ENCODE measurements around the gene XKR7.
"Not testable (repeated sequence)": the region's sequence is repeated elsewhere in the genome, so short reads cannot be mapped to it uniquely, and the experiment has no call there.

XKR7 gene, protein sequence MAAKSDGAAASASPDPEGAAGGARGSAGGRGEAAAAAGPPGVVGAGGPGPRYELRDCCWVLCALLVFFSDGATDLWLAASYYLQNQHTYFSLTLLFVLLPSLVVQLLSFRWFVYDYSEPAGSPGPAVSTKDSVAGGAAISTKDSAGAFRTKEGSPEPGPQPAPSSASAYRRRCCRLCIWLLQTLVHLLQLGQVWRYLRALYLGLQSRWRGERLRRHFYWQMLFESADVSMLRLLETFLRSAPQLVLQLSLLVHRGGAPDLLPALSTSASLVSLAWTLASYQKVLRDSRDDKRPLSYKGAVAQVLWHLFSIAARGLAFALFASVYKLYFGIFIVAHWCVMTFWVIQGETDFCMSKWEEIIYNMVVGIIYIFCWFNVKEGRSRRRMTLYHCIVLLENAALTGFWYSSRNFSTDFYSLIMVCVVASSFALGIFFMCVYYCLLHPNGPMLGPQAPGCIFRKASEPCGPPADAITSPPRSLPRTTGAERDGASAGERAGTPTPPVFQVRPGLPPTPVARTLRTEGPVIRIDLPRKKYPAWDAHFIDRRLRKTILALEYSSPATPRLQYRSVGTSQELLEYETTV

DNA sequence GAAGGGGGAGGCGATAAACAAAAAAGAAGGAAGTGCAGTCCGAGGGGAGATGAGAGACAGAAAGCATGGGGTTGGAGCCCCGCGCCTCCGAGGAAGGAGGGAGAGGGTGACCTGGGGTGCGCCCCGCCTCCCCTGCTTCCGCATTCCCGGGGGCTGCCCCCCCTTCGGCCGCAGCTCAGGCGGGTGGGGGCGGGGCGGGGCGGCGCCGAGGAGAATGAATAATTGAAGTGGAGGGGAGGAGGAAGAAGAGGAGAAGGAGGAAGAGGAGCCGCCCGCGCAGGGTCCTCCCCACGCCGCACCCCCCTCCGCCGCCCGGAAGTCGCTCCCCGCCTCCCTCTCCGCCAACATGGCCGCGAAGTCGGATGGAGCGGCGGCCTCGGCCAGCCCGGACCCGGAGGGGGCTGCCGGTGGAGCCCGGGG lies at the start of gene XKR7:
Gene XKR7, plus strand, starts transcription at position 322 of the 420 bp plus-strand sequence. Its CDS starts 25 bp downstream, at position 347.
- no peak for FAIRE-seq

DNA sequence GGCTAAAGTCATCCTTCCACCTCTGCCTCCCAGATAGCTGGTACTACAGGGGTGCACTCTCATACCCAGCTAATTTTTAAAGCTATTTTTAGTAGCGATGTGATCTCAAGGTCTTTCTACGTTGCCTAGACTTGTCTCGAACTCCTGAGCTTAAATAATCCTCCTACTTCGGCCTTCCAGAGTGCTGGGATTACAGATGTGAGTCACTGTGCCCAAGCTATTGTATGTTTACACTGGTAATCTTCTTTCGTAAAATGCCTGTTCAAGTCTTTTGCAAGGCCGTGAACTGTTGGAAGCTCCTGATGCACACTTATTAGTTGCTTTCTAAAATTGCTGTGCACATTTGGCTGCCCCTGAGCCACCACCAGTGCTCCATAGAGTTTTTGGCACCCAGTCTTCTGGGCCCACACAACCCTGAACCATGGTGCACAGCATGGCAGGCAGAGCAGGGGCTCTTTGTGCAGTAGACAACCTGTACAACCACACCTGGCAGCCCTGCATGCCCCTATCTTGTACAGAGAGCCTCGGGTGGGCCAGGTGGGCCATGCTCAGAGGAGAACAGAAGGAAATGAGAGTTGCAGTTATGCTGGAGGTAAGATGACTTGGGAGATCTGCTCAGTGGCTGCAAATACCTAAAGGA lies 49.4 kb upstream of the XKR7 start:
- FAIRE-seq = no peak

DNA sequence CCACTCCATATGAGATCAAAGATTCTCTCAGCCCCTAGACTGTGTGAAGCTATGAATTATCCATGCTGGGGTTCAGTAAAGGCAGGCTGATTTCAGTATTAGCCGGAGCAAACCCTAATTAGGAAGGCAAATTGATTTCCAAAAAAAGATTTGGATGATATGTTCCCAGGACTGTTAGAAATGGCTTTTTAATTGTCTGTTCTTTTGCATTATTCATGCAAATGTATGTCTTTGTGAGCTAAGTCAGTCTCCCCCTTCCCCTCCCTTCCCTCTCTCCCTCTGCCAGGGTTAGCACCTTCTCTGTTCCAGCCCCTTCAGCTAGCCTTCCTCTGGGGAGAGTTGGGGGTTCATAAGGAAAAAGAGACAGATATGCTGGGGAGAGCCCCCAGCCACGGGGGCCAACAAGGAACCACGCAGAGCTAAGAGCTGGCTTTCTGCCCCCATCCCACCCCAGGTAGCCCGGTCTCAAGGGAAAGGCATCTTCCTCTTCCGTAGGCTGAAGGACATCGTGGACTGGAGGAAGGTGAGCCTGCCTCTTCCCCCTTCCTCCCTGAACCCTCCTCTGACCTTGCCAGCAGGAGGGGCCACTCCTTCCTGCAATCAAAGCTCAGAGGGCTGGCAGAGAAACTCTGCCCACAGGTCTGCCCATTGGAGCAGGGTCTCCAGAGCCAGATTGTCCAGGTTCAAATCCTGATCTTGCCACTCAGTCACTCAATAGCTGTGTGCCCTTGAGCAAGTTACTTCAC lies 48.4 kb upstream of the XKR7 start:
- no peak for FAIRE-seq

DNA sequence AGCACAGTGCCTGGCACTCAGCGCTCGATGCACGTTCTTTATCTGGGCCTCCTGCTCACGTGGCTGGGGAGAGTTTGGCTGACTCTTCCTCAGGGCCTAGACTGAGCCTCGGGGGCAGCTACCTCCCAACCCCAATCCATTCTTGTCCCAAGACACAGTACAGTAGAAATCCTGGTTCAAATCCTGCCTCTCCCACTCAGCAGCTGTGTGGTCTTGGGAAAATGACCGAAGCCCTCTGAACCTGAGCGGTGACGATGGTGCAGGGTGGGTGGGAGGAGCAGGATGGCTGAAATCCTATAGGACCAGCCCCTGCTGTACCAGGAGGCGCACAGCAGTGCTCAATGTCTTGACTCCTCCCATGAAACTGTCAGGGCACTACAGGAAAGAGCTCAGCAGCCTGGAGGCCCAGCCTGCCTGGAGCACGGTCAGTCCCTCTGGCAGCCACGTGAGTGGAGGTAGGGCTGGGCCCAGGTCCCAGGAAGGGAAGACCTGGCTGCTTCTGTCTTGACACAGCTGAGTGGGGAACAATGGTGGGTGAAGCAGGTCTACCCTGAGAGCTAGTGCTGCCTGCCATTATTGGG lies 47.6 kb upstream of the XKR7 start:
- no peak for FAIRE-seq

DNA sequence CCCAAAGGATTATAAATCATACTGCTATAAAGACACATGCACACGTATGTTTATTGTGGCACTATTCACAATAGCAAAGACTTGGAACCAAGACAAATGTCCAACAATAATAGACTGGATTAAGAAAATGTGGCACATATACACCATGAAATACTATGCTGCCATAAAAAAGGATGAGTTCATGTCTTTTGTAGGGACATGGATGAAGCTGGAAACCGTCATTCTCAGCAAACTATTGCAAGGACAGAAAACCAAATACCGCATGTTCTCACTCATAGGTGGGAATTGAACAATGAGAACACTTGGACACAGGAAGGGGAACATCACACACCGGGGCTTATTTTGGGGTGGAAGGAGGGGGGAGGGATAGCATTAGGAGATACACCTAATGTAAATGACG lies 46.5 kb upstream of the XKR7 start:
- not testable (repeated sequence) for FAIRE-seq

DNA sequence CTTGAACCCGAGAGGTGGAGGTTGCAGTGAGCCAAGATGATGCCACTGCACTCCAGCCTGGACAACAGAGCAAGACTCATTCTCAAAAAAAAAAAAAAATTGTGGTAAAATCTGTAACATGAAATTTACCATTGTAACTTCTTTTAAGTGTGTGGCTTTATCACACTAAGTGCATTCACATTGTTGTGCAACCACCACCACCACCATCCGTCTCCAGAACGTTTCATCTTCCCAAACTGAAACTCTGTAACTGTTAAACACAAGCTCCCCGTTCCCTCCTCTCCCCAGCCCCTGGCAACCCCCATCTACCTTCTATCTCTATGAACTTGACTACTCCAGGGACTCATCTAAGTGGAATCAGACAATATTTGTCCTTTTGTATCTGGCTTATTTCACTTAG lies 45.8 kb upstream of the XKR7 start:
- no peak for FAIRE-seq

DNA sequence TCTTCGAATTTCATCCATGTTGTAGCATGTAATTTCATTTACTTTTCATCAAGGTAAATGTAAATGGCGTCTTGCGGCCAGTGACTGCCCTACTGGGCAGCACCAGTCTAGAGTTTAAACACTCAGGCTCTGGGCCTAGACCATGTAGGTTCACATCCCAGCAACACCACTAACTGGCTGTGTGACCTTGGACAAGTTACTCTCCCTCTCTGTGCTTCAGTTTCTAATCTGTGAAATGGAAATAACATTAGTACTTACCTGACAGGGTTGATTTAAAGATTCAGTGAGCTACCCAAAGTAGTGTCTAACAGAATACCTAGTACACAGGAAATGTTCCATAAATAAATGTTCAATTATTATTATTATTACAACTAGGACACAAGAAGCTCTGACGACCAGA lies 45.4 kb upstream of the XKR7 start:
- no peak for FAIRE-seq

DNA sequence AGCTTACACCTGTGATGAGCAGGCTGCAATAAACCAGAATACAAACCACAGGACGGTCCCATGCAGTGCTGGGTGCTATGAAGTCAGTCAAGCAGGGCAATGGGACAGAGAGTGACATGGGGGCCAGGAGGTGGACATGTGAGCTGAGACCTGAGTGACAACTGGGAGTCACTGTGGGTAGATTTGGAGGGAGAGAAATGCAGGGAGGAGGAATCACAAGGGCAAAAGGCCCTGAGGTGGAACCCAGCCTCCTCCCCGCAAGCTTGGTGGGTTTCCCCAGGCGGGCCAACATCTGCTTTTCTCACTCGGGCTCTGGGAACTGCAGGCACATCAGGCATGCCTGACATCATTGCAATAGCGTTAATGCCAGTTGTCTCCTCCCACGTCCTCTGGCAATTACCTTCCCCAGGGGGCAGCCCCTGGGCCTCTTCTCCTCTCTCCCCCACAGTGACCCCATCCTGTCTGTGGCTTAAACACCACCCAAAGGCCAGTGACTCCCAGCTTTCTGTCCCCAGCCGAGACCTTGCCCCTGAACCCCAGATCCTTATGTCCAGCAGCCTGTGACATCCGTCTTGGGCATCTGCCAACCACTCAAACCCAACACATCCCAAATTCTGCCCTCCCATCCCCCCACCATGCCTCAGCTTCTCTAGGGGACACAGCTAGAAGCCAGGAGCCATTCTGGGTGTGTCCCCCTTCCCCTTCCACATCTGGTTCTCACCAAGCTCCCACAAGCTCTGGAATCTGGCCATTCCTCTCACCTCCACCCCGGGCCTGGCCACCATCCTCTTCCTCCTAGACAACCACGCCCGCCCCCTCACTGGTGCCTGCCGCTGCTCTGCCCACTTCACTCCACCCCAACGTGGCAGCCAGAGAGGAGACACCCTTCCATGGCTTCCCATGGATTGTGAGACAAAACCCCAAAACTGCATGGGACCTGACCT lies 44.3 kb upstream of the XKR7 start:
- FAIRE-seq = no peak

DNA sequence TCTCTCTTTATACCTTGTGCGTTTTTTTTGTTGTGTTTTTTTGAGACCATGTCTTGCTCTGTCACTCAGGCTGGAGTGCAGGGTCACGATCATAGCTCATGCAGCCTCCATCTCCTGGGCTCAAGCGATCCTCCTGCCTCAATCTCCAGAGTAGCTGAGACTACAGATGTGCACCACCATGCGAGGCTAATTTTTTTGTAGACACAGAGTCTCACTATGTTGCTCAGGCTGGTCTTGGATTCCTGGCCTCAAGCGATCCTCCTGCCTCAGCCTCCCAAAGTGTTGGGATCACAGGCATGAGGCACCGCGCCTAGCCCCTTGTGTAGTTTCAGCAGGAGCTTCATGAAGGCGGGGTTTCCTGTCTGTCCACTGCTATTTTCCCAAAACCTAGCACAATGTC lies 43.4 kb upstream of the XKR7 start:
- no peak for FAIRE-seq

DNA sequence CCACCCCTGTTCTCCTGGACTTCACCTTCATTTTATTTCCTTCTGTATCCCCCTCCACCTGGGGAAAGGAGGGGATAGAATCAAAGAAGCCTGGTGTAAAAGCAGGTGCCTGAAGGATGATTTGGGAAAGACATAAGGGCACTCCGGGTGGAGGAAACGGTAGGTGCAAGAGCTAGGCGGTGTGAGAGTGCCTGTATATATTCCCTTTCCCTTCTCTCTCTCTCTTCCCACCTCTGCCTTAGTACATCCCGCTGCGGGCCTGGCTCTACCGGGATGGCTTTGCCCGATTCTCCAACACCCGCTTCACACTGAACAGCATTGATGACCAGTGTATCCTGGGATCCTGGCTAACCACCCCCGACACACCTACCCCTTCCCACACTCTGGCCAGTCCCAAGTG lies 42.3 kb upstream of the XKR7 start:
- FAIRE-seq = no peak

DNA sequence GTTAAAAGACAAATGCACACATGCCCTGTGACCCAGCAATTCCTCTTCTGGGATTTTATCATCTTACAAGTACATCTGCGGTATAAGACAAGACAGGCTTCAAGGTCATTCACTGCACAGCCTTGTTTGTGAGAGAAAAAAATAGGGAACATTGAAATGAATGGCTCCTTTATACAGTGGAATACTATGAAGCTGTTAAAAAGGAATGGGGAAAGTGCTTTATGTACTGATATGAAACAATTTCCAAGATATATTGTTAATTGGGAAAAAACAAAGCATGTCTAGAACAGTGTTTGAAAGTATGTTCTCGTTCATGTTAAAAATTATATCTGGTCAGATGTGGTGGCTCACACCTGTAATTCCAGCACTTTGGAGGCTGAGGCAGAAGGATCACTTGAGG lies 41.5 kb upstream of the XKR7 start:
- no peak for FAIRE-seq

DNA sequence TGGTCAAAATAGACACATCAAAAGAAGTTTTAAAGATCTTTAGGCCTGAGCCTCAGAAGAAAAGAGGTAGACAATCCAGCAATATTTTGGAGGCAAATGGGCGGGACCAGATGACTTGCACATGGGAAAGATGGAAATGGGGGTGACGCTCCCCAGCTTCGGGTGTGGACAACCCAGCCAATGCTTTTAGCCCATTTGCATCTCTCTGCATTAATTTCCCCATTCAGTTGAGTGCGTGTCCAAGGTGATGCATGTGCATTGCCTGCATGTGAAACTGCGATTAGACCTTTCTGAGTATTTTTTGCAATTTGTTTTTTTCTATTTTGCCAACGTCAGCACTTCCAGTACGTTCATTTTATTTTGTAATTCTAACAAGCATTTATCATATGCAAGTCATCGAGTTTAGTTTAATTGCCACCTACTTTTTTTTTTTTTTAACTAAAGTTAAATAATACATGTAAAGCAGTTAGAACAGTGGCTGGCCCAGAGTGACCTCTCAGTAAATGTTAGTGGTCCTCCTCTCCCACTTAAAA lies 40.3 kb upstream of the XKR7 start:
- no peak for FAIRE-seq

DNA sequence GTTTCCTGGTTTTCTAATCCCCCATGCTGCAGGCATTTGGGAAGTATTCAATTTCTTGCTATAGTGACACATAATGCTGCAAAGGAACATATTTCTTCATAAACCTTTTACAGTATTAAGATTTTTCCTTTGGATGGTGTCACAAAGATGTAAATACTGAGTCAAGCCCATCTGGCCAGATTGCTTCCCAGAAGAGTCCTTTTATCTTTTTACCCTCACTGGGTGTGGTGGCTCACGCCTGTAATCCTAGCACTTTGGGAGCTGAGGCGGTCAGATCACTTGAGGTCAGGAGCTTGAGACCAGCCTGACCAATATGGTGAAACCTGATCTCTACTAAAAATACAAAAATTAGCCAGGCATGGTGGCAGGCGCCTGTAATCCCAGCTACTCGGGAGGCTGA lies 38.3 kb upstream of the XKR7 start:
- not testable (repeated sequence) for FAIRE-seq

DNA sequence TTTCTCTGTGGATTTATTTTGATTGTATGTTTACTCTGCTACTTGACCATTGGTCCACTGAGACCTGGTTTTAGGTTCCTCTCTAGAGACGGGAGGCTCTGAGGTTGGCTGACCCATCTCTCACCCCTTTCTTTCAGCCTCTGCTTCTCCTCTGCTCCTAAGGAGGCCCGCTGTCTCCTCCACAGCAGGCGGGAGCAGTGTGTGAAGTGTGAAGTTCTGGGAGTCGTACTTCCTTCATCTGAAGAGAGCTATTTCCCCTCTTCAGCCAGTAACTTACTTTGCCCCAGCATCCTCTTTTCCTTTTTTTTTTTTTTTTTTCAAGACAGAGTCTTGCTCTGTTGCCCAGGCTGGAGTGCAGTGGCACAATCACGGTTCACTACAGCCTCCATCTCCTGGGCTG lies 37.2 kb upstream of the XKR7 start:
- FAIRE-seq = no peak

DNA sequence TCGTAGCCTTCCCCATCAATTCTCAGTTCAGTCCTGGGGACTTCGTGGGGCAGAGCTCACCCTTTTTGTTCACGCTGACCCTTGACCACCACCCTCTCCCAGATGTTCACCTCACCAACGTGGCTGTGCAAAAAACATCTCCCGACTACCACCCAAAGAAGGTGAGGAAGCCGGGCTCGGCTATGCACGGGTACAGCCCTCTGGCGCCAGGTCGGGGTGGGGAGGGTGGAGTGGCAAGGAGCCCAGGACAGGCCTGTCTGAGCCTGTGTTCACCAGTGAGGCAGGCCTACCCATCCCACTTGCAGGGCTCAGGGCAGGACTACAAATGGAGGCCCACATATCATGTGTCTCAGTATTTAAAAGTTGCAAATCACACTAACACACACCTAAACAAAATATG lies 34.3 kb upstream of the XKR7 start:
- FAIRE-seq = no peak

DNA sequence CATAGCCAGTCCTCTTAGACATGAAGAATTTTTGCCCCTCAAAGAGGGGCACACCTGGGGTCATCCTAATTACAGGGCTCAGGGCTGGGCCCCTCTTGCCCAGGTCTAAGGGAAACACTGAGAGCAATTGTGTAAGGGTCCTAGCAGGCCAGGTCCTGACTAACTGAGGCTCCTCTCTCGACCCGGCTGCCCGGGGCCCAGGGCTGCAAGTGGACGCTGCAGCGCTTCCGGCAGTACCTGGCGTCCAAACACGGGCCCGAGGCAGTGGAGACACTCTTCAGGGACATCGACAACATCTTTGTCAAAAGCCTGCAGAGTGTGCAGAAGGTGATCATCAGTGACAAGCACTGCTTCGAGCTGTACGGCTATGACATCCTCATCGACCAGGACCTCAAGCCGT lies 33.5 kb upstream of the XKR7 start:
- no peak for FAIRE-seq

DNA sequence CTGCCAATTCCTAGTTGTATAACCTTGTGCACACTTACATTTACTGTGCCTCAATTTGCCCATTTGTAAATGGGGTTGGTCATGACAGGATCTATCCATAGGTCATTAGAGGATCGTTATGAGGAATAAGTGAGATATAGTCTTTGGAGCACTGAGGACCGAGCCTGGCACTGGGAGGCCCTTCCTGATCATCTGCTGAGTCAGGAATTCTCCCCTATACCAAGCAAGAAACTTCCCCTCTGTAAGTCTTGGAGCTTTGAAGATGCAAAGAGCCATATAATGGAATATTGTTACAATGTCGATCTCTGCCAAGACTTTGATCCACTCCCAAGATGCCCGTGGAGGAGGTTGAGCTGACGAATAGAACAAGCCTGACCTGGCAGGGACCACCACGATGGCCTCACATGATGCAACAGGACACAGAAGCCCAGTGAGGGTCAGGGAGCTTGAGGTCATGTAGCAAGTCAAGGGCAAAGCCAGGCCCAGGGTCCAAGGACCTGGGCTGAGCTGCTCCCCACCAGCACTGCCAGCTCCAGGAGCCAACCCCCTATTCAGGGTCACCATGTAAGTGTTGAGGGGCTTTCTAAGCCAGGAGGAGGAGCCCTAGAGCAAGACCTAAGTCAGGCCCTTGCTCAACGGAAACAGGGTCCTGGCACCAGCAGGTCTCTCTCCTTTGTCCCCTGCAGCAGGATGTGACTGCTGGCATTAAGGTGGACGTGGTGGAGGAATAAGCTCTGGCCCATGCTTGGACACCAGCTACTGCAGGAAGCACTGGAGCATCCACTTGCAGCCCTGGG lies 32.8 kb upstream of the XKR7 start:
- FAIRE-seq = no peak

DNA sequence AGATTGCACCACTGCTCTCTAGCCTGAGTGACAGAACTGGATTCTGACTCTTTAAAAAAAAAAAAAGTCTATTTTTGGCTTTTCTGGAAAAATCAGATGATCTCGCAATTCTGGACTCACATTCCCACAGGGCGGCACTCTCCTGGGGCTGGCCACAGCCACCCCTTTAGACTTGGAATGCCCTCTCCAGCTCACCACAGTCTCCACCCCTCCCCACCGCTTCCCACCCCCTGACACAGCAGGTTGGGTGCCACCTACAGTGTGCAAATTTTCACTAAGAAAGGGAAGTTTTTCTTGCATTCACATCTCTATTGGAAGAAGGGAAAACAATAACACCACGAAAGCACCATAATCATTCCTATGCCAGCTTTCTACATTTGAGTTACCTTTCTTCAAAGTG lies 31.5 kb upstream of the XKR7 start:
- FAIRE-seq = no peak

DNA sequence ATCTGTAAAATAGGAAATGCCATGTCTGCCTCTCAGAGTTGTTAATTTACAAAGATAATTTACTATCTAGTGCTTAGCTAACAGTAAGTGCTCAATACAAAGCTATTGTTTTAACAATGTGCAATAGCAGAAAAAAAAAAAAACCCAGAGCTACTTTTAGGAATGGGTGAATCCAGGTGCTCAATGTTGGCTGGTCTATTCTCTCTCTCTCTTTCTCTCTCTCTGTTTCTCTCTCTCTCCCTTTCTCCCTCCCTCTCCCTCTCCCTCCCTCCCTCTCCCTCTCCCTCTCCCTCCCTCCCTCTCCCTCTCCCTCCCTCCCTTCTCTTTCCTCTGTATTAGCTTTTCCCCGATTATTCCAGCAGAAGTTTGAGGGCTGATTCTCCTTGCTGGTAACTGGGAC lies 30.1 kb upstream of the XKR7 start:
- FAIRE-seq = no peak

DNA sequence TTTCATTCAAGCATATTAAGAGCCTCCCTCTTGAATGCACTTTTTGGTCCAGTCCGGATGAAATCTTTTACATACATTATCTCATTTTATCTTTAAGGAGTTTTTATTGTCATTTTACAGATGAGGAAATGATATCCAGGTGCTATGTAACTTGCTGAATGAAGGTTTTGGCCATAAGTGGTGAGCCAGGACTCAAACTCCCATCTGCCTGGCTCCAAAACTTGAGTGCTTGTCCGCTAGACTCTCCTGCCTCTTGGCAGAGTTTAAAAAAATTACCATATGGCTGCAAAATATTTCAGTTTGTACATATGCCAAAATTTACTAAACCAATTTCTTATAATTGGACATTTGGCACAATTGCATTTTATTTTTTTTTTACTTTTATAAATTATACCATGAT lies 28.3 kb upstream of the XKR7 start:
- FAIRE-seq = no peak

DNA sequence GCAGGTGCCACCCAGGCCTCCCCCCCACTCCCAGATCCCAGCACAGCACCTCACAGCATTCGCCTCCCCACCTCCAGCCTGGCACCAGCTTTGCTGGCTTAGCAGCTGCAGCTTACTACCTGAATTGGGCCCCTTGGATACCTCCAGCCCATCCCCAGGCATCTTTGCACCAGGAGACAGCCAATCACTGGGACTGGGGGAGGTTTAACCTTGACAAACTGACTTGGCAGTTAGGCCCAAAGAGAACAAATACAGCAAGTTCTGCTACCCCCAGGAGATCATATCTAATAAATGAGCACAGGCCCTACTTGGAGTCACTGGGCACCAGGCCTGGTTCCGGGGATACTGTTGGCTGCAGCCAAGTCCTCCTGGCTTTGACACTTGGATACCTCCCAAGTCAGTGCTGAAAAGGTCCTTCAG lies 24.9 kb upstream of the XKR7 start:
- no peak for FAIRE-seq
